Islet of Langerhans (tissue), 1 donor: ENCODE data around the gene RPL11.
"Not testable (repeated sequence)": the region's sequence is repeated elsewhere in the genome, so short reads cannot be mapped to it uniquely, and the experiment has no call there.

Experiments used
- FAIRE-seq: peaks from one replicate; lab custom pipeline; 2011; peaks lifted over from hg19 to GRCh38; lab: Jason Lieb, UNC

The RPL11 gene

GRCh38 chr1:23685197-23685596, 6.4 kb upstream of the RPL11 start:
- not testable (repeated sequence) for FAIRE-seq

- not testable (repeated sequence) for FAIRE-seq
Observed at GRCh38 chr1:23687680-23688079, 3.9 kb upstream of the RPL11 start.

- not testable (repeated sequence) for FAIRE-seq
Observed at GRCh38 chr1:23688281-23688680, 3.3 kb upstream of the RPL11 start.

DNA sequence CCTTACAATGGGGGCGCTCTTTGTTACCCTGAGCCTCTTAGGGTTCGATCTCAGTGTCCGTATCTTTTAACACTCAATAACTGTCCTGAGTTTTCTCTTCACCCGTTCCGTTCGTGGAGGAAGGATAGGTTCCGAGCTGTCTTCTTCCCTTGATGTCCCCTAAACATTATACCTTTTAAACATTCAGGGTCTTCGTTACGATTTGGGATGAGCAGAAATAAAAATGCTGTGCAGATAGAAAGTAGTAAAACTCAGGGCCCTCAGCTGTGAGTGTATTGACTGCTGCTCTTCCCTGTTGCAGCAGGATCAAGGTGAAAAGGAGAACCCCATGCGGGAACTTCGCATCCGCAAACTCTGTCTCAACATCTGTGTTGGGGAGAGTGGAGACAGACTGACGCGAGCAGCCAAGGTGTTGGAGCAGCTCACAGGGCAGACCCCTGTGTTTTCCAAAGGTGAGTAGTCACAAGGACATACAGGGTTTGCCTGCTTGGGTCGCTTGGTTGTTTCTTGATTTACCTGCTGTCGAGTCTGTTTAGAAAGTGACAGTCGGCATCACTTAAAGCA, 784 bp downstream of the RPL11 start:
- no peak for FAIRE-seq

- no peak for FAIRE-seq
Observed at GRCh38 chr1:23693599-23693998, 2.0 kb downstream of the RPL11 start.

- no peak for FAIRE-seq
Observed at GRCh38 chr1:23694371-23694770, 2.8 kb downstream of the RPL11 start.

DNA sequence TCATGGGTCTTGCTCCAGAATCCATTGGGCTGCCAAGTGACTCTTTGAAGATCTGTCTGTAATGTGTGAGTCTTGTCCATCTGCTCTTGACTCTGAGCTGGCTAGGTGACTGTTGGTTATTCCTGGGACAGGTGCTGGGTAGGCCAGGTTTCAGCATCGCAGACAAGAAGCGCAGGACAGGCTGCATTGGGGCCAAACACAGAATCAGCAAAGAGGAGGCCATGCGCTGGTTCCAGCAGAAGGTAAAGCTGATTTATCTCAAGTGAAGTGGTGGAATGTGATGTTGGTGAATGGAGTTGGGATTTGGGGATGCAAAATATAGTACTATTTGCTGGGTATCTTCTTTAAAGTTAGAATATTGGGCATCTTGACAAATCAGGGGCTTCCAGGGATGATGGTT, 4.1 kb downstream of the RPL11 start:
- no peak for FAIRE-seq

DNA sequence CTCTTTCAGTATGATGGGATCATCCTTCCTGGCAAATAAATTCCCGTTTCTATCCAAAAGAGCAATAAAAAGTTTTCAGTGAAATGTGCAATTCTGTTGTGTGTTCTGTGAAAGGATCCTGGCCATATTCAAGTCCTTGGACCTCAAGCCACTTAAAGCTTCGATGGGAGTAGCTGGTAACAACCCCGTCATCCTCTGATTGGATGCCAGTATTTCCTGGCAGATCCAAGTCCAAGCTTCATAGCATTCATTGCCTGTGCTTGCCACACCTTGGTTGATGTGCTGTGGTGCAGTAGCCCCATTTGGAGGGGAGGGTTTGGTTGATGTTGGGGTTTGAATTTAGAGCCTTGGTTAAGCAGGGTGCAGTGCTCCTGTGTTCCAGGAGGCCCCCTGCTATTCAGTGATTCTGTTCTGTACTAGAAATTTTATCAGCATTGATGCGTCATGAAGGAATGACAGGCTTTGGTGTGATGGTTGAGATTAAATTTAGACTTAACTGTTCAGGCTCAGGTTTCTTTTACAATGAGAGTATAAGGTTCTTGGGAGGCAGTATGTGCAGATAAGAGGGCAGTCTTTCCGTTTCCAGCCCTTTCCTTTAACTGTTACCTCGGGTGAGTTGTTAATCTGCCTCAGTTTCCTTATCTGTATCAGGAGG, 4.9 kb downstream of the RPL11 start:
- no peak for FAIRE-seq

- no peak for FAIRE-seq
Observed at GRCh38 chr1:23698466-23698865, 6.9 kb downstream of the RPL11 start.

DNA sequence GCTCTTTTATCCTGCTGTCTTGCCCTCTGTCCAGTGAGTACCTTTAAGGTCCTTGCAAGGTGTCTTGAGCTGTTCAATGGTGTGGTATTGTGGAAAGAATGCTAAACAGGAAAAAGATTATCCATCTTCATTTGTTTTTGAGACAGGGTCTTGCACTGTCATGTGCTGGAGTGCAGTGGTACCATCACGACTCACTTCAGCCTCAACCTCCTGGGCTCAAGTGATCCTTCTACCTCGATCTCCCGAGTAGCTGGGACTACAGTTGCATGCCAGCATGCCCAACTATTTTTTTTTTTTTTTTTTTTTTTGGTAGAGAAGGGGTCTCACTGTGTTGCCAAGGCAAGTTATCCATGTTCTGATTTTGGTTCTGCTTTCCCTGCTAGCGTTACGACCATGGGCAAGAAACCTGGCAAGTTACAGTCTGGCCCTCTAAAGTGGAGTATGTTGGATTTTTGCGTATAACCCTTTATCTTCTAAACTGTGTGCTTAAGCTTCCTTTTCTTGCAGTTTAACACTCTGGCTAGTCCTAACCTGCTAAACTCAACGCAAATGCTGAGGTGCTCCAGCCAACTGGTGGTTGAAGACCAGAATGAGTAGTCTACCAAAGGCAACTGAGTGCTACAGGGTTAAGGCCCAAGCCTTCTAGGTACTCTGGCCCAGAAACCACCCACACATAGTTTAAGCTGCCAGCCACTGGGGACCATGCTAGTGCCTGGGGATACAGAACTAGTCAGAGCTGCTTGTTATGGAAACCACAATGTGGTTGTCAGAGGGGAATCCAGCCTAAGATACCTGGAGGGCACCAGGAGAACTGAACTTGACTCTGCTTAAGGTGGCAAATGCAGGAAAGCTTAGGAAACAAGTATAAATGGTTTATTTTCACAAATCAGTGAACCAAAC, 7.9 kb downstream of the RPL11 start:
- no peak for FAIRE-seq

DNA sequence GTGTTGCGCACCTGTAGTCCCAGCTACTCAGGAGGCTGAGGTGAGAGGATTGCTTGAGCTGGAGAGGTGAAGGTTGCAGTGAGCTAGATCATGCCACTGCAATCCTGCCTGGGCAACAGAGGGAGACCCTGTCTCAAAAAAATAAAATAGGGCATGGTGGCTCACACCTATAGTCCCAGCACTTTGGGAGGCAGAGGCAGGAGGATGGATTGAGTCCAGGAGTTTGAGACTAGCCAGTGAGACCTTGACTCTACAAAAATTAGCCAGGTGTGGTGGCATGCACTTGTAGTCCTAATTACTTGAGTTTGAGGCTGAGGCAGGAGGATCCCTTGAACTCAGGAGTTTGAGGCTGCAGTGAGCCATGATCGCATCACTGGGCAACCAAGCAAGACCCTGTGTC, 9.7 kb downstream of the RPL11 start:
- no peak for FAIRE-seq

GRCh38 chr1:23701996-23702395, 10.4 kb downstream of the RPL11 start:
- no peak for FAIRE-seq

GRCh38 chr1:23704834-23705495, 13.4 kb downstream of the RPL11 start:
- no peak for FAIRE-seq

DNA sequence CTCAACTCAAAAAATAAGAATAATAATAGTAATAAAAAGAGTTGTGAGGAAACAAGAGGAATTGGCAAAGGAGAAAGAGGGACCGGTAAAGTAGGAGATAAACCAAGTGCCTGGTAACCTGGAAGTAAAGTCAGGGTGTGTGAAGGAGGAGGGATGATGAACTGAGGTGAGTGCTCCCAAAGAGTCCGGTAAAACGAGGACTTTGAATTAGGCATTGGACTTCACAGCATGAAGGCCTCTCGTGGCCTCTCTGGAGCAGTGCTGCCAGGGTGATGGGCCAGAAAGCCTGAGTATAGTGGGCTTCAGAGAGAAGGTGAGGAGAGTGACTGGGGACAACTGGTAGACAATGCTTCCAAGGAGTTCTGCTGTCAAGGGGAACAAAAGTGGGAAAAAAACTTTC, 17.6 kb downstream of the RPL11 start:
- no peak for FAIRE-seq

- FAIRE-seq: no peak
Observed at GRCh38 chr1:23718482-23718881, 26.9 kb downstream of the RPL11 start.

DNA sequence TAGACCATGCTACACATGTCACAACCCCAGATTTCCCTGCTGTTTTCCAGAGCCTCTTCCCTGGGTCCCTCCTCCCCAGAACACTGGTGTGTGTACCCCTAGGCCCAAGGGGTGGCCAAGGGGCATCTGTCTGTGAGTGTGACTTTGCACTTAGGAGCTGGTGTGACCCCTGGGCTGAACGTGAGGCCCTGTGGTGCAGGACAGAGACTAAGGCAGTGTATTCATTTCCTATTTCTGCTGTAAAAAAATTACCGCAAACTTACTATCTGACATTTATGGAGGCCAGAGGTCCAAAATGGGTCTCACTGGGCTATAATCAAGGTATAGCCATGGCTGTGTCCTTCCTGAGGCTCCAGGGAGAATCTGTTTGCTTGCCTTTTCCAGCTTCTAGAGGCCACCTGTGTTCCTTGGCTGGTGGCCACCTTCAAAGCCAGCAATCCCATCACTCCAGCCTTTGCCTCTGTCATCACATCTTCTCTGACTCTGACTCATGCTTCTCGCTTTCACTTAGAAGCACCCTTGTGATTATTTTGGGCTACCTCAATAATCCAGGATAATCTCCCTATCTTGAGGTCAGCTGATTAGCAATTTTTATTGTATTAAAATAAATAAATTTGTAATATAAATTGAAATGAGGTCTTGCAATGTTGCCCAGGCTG, 27.7 kb downstream of the RPL11 start:
- FAIRE-seq: no peak

DNA sequence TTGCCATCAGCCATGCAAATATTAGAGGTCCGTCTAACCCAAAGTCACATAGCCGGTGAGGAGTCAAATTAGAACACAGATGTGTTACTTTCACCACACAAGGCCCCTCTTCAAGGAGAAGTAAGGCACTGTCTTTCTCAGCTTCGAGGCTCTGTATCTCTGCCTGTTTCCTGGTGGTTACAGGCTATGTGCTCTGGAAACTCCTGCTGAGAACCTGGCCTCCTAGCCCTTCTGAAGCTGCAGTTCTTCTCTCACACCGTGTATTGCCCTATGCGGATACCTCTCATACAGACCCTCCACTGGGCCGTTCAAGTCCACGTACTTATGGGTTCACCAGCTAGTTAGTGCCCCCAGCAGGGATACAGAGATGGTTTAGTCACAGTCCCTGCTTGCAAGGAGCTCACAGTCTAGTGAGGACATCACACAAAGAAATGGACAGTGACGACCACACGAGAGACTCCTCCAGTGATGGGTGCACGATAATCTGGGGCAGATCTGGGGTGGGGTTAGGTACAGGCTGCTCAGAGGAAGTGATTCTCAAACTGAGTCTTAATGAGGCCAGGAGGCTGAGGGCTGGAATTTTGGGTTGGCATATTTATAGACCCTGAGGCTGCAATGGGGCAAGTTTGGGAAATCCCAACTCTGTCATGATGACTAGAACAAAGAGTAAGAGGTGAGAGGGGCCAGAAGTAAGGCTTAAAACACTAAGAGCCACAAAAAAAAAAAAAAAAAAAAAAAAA, 28.8 kb downstream of the RPL11 start:
- no peak for FAIRE-seq

DNA sequence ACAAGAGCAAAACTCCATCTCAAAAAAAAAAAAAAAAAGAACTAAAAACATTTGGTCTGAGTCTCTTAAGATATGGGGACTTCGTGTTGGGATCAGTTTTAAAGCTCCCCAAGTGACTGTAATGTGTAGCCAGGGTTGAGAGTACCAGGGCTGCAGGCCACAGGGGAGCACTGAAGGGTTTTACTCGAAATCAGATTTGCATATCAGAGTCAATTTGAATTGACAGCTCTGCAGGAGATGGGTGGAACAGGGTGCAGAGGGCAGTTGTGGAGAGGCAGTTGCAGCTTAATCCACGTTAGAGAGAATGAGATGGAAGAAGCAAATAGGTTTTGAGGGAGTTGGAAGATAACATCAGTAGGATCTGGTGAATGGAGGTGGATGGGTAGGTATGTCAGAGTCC, 31.0 kb downstream of the RPL11 start:
- FAIRE-seq: no peak

- FAIRE-seq: no peak
Observed at GRCh38 chr1:23726686-23727085, 35.1 kb downstream of the RPL11 start.

GRCh38 chr1:23727362-23727811, 35.8 kb downstream of the RPL11 start:
- FAIRE-seq: peak; percentile 88
